Astrocyte (in vitro differentiated cells and primary cell): ENCODE measurements around the gene RHOBTB1.

Source experiments
- EZH2 ChIP-seq: IDR thresholded peaks from 2 replicates; pipeline ENCODE4 v1.6.1; 2012; ENCODE audit warnings: mild to moderate bottlenecking, low read length, inconsistent platforms; ENCODE audit not compliant: insufficient read depth
- TF ChIP-seq, protein P1 (sequence below): IDR thresholded peaks from 2 replicates; pipeline ENCODE4 v1.5.1; 2011; ENCODE audit warnings: low read depth, mild to moderate bottlenecking, inconsistent platforms, low read length, moderate library complexity; ENCODE audit not compliant: insufficient read depth

DNA sequence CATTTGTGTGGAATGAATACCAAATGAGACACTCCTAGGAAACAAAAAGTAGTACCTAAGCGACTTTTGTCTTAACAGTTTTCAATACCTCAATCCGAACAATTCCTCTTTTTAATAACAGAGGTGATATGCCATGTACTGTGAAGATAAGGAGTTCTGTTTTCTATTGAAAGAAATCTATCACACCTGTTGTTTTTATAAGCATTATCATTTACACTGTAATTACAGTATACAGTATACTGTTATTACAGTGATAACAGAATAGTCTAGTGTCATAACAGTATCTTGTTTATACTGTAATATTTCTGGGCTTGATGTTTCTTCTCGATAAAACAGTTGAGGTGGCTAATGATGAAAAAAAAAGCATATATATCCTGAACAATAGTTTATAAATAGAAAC lies 9.4 kb upstream of the RHOBTB1 start:
- TF ChIP-seq, protein P1, sequence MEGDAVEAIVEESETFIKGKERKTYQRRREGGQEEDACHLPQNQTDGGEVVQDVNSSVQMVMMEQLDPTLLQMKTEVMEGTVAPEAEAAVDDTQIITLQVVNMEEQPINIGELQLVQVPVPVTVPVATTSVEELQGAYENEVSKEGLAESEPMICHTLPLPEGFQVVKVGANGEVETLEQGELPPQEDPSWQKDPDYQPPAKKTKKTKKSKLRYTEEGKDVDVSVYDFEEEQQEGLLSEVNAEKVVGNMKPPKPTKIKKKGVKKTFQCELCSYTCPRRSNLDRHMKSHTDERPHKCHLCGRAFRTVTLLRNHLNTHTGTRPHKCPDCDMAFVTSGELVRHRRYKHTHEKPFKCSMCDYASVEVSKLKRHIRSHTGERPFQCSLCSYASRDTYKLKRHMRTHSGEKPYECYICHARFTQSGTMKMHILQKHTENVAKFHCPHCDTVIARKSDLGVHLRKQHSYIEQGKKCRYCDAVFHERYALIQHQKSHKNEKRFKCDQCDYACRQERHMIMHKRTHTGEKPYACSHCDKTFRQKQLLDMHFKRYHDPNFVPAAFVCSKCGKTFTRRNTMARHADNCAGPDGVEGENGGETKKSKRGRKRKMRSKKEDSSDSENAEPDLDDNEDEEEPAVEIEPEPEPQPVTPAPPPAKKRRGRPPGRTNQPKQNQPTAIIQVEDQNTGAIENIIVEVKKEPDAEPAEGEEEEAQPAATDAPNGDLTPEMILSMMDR, result no peak
- TF ChIP-seq EZH2, result no peak
